Measurements from ENCODE around the gene PGAP3. TPM values are rescaled to one million over a fixed set of nuclear protein-coding genes. Genes with fewer than 3 reads are reported as not detected.
A peak's percentile ranks its signal among the peaks of the same experiment; 100 is the strongest.

PGAP3 gene
- total and polyA plus RNA-seq, 2 donors from 2014 or later: 33.8 to 48.5 TPM

DNA sequence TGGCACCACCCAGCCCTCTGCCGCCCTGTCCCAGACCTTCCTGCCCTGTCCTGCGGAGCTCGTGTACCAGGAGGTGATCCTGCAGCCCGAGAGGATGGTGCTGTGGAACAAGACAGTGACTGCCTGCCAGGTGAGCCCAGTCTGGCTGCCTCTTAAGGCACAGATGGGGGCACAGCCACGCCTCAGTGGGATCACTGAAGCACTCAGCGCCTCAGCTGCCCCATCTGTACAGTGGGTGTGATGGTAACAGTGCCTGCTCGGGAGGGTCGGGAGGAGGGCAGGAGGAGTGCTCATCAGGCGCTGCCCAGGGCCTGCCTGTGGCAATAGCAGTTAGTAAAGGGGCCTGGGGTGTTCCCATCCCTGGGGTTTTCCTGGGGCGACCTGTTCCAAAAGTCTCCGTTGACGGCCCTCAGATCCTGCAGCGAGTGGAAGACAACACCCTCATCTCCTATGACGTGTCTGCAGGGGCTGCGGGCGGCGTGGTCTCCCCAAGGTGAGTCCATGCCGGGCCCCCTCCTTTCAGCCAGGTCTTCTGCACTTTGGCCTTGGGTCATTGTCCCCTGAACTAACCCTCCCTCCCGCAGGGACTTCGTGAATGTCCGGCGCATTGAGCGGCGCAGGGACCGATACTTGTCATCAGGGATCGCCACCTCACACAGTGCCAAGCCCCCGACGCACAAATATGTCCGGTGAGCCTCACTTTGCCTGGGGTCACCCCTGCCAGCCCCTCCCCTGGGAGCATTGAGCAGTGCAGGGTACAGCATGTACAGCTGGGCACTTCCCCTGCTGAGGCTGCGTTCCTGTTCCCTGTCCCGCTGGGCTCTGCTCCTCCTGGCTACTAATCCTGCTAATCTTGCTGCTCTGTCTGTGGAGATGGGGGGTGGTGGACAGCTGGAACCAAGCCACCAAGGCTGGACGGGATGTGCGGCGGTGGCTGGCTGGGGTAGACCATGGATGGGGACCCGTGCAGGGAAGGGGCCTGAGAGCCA lies 27.2 kb downstream of the PGAP3 start:
- FAIRE-seq (no peak), DNase-seq (peak in 1 of 5 donors; percentile 70)
- Histone ChIP-seq H3K9me3 (ENCODE audit: control insufficient read depth in 2 of 3, insufficient read depth in 1 of 3, low read length in 3 of 3) (no peaks in the 10 kb centered on the region), H3K27me3 (ENCODE audit: control insufficient read depth, insufficient read depth, low read length) (no peaks in the 10 kb centered on the region), H3K9ac (ENCODE audit: low read length in 3 of 3) (no peak overlapping the region), H3K27ac (ENCODE audit: low read depth in 2 of 2, low read length in 2 of 2) (peak overlapping the region; percentile 20 to 22), H3K36me3 (ENCODE audit: control insufficient read depth in 2 of 3, insufficient read depth in 3 of 3, low read length in 3 of 3) (peaks cover 0 to 18% (median 6%) of the 10 kb centered on the region in 3 donors), H3K4me3 (ENCODE audit: low read length in 3 of 3) (no peak overlapping the region), H3K4me1 (ENCODE audit: control insufficient read depth in 2 of 3, insufficient read depth in 2 of 3, low read depth in 1 of 3, low read length in 3 of 3) (peaks cover 0 to 30% (median 13%) of the 10 kb centered on the region in 3 donors)
- intact Hi-C loops (cut with DNase I): no loop called here
- TF ChIP-seq CTCF (IDR thresholded peaks at IDR 0.05; ENCODE audit: borderline replicate concordance, extremely low read depth, insufficient read depth): no peak

DNA sequence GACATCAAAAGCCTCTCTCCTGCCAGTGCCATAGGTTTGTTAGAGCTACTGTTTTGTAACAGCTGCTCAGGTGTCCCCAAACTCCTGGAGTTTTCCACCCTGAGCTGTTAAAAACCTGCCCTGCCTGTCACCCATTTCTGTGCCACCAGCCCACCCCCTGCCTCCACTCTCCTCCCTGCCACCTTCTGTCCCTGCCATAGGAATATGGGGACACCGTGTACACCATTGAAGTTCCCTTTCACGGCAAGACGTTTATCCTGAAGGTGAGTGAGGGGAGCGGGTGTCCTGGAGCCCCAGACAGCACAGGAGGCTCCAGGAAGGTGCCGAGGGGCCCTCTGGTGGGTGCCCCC lies 27.9 kb downstream of the PGAP3 start:
- H3K27ac ChIP-seq (ENCODE audit: low read depth in 2 of 2, low read length in 2 of 2): peak overlapping the region in 1 of 2 donors; percentile 22
- no peaks in the 10 kb centered on the region for H3K9me3 ChIP-seq (ENCODE audit: control insufficient read depth in 2 of 3, insufficient read depth in 1 of 3, low read length in 3 of 3)
- no peak for TF ChIP-seq CTCF (IDR thresholded peaks at IDR 0.05; ENCODE audit: borderline replicate concordance, extremely low read depth, insufficient read depth)
- DNase-seq (no peak), FAIRE-seq (no peak)
- intact Hi-C loops (cut with DNase I): no loop called here
- no peaks in the 10 kb centered on the region for H3K27me3 ChIP-seq (ENCODE audit: control insufficient read depth, insufficient read depth, low read length)
- peaks cover 0 to 28% (median 13%) of the 10 kb centered on the region in 3 donors for H3K4me1 ChIP-seq (ENCODE audit: control insufficient read depth in 2 of 3, insufficient read depth in 2 of 3, low read depth in 1 of 3, low read length in 3 of 3)
- H3K36me3 ChIP-seq (ENCODE audit: control insufficient read depth in 2 of 3, insufficient read depth in 3 of 3, low read length in 3 of 3): peaks cover 0 to 18% (median 6%) of the 10 kb centered on the region in 3 donors
- H3K9ac ChIP-seq (ENCODE audit: low read length in 3 of 3): no peak overlapping the region
- no peak overlapping the region for H3K4me3 ChIP-seq (ENCODE audit: low read length in 3 of 3)

GRCh38 chr17:39659279-39660010 lies 28.4 kb downstream of the PGAP3 start:
- Histone ChIP-seq H3K27me3 (ENCODE audit: control insufficient read depth, insufficient read depth, low read length) (no peaks in the 10 kb centered on the region), H3K27ac (ENCODE audit: low read depth in 2 of 2, low read length in 2 of 2) (peak overlapping the region in 1 of 2 donors; percentile 10), H3K4me3 (ENCODE audit: low read length in 3 of 3) (no peak overlapping the region), H3K36me3 (ENCODE audit: control insufficient read depth in 2 of 3, insufficient read depth in 3 of 3, low read length in 3 of 3) (peaks cover 0 to 18% (median 6%) of the 10 kb centered on the region in 3 donors), H3K9ac (ENCODE audit: low read length in 3 of 3) (no peak overlapping the region), H3K4me1 (ENCODE audit: control insufficient read depth in 2 of 3, insufficient read depth in 2 of 3, low read depth in 1 of 3, low read length in 3 of 3) (peaks cover 0 to 24% (median 9%) of the 10 kb centered on the region in 3 donors), H3K9me3 (ENCODE audit: control insufficient read depth in 2 of 3, insufficient read depth in 1 of 3, low read length in 3 of 3) (no peaks in the 10 kb centered on the region)
- FAIRE-seq (no peak), DNase-seq (peak in 1 of 5 donors; percentile 71)
- TF ChIP-seq CTCF (IDR thresholded peaks at IDR 0.05; ENCODE audit: borderline replicate concordance, extremely low read depth, insufficient read depth): no peak
- intact Hi-C loops (cut with DNase I): no loop called here

Data from kidney (tissue), 14 donors.